Endothelial cell of umbilical vein (primary cell): ENCODE results near the gene PDCL2.

ENCODE experiments used
- EZH2 ChIP-seq: IDR thresholded peaks from 2 replicates; pipeline ENCODE4 v1.6.1; 2012; ENCODE audit warnings: borderline replicate concordance, low read depth, mild to moderate bottlenecking, moderate library complexity, low read length, inconsistent platforms; ENCODE audit not compliant: severe bottlenecking
- POLR2A ChIP-seq: IDR thresholded peaks from 2 replicates; pipeline ENCODE4 v1.6.1; 2012; ENCODE audit warnings: low read depth, mild to moderate bottlenecking, control low read depth, low read length
- TF ChIP-seq, protein P1 (sequence below), 2 donors: IDR thresholded peaks; 1 replicate in 1 of 2; 2 replicates in 1 of 2; pipeline ENCODE4 v1.5.1; 2011; ENCODE audit warnings: low read length in 2 of 2, mild to moderate bottlenecking in 2 of 2, moderate library complexity in 2 of 2, control low read depth in 1 of 2, inconsistent platforms in 1 of 2, low read depth in 1 of 2; ENCODE audit not compliant: insufficient read depth in 1 of 2; ENCODE audit errors: extremely low read depth in 1 of 2

GRCh38 chr4:55547466-55547770 lies 44.6 kb downstream of the PDCL2 start:
- TF ChIP-seq, protein P1, sequence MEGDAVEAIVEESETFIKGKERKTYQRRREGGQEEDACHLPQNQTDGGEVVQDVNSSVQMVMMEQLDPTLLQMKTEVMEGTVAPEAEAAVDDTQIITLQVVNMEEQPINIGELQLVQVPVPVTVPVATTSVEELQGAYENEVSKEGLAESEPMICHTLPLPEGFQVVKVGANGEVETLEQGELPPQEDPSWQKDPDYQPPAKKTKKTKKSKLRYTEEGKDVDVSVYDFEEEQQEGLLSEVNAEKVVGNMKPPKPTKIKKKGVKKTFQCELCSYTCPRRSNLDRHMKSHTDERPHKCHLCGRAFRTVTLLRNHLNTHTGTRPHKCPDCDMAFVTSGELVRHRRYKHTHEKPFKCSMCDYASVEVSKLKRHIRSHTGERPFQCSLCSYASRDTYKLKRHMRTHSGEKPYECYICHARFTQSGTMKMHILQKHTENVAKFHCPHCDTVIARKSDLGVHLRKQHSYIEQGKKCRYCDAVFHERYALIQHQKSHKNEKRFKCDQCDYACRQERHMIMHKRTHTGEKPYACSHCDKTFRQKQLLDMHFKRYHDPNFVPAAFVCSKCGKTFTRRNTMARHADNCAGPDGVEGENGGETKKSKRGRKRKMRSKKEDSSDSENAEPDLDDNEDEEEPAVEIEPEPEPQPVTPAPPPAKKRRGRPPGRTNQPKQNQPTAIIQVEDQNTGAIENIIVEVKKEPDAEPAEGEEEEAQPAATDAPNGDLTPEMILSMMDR (IDR thresholded peaks at IDR 0.05; ENCODE audit: extremely low read depth in 1 of 2, insufficient read depth in 1 of 2, low read depth in 1 of 2, low read length in 2 of 2): no peak
- TF ChIP-seq POLR2A (no peak), EZH2 (no peak)
